ENCODE results near the gene DPH7.
"Not testable (repeated sequence)": the region's sequence is repeated elsewhere in the genome, so short reads cannot be mapped to it uniquely, and the experiment has no call there.

The DPH7 gene

GRCh38 chr9:137515338-137515724 lies 63.4 kb downstream of the DPH7 start:
- no peak overlapping the region for H3K4me3 ChIP-seq (ENCODE audit: low read depth, low read length)
- DNase-seq (ENCODE audit: low read depth): no peak
- TF ChIP-seq CTCF (IDR thresholded peaks at IDR 0.05; ENCODE audit: control insufficient read depth, extremely low read depth, insufficient read depth): no peak

GRCh38 chr9:137514691-137515337 lies 63.9 kb downstream of the DPH7 start:
- DNase-seq (ENCODE audit: low read depth): no peak
- TF ChIP-seq CTCF (IDR thresholded peaks at IDR 0.05; ENCODE audit: control insufficient read depth, extremely low read depth, insufficient read depth): no peak
- no peak overlapping the region for H3K4me3 ChIP-seq (ENCODE audit: low read depth, low read length)

- not testable (repeated sequence) for DNase-seq (ENCODE audit: low read depth); H3K4me3 ChIP-seq (ENCODE audit: low read depth, low read length)
Measured at GRCh38 chr9:137513801-137514570, 64.7 kb downstream of the DPH7 start.

- H3K4me3 ChIP-seq (ENCODE audit: low read depth, low read length); DNase-seq (ENCODE audit: low read depth): not testable (repeated sequence)
Measured at GRCh38 chr9:137513136-137513535, 65.6 kb downstream of the DPH7 start.

- no peak for TF ChIP-seq CTCF (IDR thresholded peaks at IDR 0.05; ENCODE audit: control insufficient read depth, extremely low read depth, insufficient read depth)
- H3K4me3 ChIP-seq (ENCODE audit: low read depth, low read length): no peak overlapping the region
- DNase-seq (ENCODE audit: low read depth): no peak
Measured at GRCh38 chr9:137511758-137512463, 66.8 kb downstream of the DPH7 start.

- DNase-seq (ENCODE audit: low read depth): not testable (repeated sequence)
Measured at GRCh38 chr9:137511126-137511525, 67.6 kb downstream of the DPH7 start.

GRCh38 chr9:137509198-137509597 lies 69.5 kb downstream of the DPH7 start:
- no peak overlapping the region for H3K4me3 ChIP-seq (ENCODE audit: low read depth, low read length)
- DNase-seq (ENCODE audit: low read depth): no peak
- no peak for TF ChIP-seq CTCF (IDR thresholded peaks at IDR 0.05; ENCODE audit: control insufficient read depth, extremely low read depth, insufficient read depth)

More at GRCh38 chr9:137511126-137511525, 67.6 kb downstream of the DPH7 start:
- not testable (repeated sequence) for H3K4me3 ChIP-seq (ENCODE audit: low read depth, low read length)

- TF ChIP-seq CTCF (IDR thresholded peaks at IDR 0.05; ENCODE audit: control insufficient read depth, extremely low read depth, insufficient read depth): no peak
- no peak overlapping the region for H3K4me3 ChIP-seq (ENCODE audit: low read depth, low read length)
- no peak for DNase-seq (ENCODE audit: low read depth)
Measured at GRCh38 chr9:137506702-137507171, 72.0 kb downstream of the DPH7 start.

All from LNCaP clone FGC (cell line).